GM04504 (cell line): Measurements from ENCODE around the gene ANKRD53.

ENCODE experiments used
- DNase-seq: peaks from one replicate; pipeline ENCODE4 v3.0.0-alpha.2; 2012; ENCODE audit warnings: low read depth

Gene ANKRD53

GRCh38 chr2:70965506-70965905 is 12.9 kb upstream of the ANKRD53 start:
- no peak for DNase-seq

- DNase-seq: no peak
These were observed 11.7 kb upstream of the ANKRD53 start for GRCh38 chr2:70966681-70967080.

DNA sequence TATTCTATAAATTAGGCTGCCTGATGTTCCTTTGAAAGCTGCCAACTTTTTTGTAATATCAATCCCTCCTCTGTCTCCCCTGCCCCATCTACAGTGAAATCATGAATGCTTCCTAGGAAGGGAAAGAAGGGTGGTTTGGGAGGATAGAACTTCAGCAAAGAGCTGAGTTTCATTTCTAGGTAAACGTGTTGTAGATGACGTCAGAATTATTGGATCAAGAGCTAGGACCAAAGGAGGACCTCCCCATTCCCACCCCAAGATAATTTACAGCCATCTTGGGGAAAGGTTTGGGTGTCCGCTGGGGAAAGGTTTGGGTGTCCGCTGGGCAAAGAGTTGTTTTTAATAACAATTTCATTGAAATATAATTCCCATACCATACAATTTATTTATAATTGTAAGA is 11.2 kb upstream of the ANKRD53 start:
- DNase-seq: no peak

DNA sequence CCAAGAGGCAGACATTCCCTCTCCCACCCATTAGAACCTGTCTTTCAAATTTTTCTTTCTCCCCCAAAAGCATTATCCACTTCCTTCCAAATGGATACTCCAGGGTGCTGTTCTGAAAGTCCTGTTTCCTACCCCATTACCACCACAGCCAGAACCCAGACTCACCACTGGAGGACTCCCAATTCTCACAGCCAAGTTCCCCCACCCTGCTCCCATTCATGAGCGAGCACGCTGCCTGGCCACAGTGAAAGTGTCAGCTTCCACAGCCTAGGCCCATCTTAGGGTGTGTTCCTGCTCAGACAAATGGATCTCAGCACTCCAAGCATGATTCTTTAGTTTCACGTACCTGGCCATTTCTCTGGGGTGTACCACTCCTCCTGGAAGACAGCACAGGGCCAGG is 3.8 kb upstream of the ANKRD53 start:
- no peak for DNase-seq

DNA sequence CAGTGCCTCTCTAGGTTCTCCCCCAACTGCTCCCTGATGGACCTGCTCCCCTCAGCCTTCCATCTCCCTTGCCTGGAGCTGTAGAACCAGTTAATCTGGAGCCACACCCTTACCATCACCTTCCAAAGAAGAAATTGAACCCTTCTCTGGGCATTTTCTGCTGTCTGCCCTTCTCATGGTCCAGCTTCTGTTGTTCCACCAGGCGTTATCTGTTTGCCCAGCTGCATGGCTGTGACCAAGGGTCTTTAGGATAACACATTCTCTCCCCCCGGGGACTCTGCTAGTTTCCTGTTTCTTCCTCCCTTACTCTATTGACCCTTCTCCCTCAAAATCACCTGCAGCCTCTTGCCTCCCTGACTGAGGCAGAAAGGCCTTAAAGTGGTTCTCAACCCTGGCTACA is 3.2 kb upstream of the ANKRD53 start:
- no peak for DNase-seq

DNA sequence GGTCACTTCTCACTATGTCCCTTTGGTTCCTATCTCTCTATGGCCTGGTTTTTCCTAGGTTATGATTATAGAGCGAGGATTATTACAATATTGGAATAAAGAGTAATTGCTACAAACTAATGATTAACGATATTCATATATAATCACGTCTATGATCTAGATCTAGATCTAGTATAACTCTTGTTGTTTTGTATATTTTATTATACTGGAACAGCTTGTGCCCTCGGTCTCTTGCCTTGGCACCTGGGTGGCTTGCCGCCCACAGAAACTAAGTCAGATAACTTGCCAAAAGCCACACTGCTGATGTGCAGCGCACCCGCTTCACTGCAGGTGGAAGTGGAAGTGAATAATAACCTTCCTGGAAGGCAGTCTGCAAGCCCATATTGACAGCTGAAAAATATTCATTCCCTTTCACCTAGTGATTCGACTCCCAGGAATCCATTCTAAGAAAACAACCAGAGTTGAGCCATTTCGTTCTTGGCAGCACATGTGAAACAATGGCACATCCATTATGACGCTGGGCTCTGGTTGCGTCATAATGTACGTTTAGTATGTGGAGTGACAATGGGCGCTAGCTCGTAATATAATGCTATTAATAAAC is 725 bp upstream of the ANKRD53 start:
- DNase-seq: peak; percentile 54

GRCh38 chr2:70979180-70979488 is 704 bp downstream of the ANKRD53 start:
- DNase-seq: no peak

DNA sequence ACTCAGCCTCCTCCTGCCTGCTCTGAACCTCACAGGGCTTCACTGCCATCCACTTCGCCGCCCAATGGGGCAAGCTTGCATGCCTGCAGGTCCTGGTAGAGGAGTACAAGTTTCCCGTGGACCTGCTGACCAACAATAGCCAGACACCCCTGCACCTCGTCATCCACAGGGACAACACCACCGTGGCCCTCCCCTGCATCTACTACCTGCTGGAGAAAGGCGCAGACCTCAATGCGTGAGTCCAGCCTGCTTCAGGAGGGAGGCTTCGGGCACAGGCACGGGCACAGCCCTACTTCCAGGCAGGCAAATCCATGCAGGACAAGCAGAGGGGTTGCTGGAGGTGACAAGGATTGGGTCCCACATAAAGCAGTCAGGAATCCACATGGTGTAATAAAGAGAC is 1.2 kb downstream of the ANKRD53 start:
- DNase-seq: no peak

DNA sequence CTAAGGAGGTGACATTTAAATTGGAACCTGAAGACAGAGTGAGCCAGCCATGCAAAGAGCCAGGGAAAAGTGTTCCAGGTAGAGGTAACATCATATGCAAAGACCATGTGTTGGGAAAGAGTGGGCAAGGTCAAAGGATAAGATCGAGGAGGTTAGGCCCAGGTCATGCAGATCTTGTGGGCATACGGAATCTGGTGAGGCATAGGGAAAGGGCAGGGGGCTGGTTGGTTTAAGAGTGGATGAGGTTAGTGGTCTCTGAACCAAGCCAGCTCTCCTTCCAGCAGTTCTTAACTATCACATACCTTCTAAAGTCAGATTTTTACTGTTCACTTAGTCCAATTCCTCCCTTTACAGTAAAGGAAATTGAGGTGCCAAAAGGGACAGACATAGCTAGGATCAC is 3.0 kb downstream of the ANKRD53 start:
- DNase-seq: no peak

DNA sequence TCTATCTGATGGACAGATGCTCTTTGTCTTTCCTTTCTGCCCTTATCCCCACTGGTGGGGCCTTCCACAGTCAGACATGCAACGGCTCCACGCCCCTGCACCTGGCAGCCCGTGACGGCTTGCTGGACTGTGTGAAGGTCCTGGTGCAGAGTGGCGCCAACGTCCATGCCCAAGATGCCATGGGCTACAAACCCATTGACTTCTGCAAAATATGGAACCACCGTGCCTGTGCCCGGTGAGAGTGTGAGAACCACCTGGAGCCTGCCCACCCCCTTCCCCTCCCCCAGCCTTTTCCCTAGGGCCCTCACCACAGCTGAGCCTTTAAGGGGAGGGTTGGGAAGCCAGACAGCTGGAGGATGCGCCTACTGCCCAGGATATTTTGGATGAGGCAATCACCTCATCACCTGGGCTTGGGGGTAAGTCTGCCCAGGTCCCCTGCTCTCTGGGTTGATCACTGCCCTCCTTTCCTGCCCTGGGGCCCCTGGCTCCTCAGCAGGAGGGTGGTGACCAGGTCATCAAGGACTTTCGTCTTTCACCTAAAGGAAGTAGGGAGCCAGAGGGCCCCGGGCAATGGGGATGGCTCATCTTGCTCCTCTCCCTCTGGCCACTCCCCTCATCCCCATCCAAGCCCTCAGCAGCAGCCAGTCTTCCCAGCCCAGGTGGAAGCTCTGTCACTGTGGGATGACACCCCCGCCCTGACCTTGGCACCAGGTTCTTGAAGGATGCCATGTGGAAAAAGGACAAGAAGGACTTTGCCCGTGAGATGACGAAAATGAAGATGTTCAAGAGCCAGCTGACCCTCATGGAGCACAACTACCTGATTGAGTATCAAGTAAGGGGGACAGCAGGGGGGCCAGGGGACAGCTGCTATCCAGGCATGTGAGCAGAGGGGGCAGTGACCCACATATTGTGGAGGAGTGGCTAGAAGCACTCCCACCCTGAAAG is 3.7 kb downstream of the ANKRD53 start:
- no peak for DNase-seq

GRCh38 chr2:70982971-70983370 is 4.5 kb downstream of the ANKRD53 start:
- DNase-seq: no peak

DNA sequence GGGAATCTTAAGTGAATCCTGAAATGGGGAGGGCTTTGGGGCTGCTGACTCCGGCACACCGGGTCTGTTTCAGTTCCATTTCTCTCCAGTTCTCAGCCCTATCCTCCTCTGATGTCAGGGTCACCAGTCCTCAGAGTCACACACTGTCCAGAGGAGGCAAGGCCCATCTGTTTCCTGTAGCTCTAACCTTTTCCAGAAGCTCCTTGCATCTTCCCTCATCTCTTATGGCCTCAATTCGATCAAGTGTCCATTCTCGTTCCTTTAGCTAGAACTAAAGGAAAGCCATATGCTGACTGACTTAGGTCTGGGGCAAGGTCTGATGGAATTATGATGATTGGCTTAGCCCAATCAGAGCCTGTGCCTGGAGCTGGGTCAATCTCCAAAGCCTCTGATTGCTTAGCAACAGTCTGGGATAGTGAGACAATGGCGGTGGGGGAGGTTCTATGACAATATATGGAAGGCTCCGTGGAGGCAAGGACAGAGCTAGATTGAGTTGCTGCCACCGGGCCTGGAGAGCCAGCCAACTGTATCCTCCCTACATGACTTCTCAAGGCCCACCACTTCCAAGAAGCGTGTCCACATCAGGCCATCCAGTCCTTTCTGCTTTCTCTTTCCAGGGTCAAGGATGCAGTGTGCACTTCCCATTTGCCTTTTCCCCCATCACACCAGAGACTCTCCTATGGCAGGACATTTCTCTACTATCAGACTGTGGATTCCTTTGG is 5.2 kb downstream of the ANKRD53 start:
- DNase-seq: no peak

DNA sequence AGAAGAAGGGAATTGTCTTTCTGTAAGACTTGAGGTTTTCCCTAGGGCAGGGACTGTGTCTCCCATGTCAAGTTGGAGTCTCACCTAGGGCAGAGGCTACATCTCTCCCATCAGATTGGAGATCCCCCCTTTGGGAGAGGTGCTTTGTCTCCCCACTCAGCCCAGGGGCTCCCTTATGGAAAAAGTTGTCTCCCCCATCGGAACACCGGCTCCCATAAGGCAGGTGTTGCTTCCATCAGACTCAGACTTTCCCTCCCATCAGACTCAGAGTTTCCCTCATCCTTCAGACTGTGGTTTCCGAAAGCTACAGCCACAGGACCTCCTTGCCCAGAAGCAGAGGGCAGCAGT is 5.8 kb downstream of the ANKRD53 start:
- DNase-seq: no peak

DNA sequence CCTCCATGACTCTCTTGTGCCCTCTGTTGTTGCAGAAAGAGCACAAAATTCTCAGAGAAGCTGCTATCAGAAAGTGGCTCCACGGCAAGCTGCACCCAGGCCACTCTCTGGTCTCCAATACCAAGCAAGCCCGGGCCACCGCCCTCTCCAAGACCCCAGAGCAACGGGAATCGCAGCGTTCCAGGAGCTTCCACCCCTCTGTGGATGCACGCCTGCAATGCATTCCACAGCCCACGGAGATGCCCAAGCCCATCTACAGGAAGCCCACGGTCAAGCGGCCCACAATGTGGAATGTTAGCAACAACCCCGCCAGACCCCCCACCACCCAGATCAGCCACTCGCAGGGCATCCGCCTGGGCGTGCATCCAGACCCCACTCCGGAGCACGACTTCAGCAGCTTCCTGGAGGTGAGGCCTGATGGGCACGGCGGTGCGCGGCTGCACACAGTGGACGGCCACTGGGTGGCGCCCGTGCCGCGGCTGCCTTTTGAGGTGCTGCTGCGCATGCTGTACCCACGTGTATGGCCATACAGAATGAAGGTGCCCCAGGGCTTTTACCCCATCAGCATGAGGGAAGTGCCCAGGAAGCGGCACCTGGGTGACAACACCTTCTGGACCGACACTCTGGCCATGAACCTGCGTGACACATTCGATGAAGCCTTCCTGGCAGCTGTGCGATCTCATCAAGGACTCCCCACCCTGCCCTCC is 6.3 kb downstream of the ANKRD53 start:
- DNase-seq: no peak

DNA sequence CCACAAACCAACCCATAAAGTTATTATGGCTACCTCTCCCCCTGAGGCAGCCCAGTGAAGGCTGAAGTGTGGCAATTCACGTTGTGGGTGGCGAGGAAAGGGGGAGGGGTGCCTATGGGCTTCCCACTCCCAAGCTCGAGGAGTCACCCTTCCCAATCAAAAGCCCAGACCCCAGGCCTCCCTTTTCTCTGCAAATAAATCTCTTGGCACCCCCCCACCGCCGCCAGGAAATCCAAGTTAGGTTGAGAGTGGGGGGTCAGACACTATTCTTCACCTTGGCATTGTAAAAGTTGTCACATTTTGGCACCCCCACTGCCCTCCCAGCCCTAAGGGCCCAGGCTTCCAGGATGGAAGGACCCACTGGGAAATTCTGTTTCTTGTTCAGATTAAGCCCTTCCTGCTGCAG is 6.9 kb downstream of the ANKRD53 start:
- no peak for DNase-seq

DNA sequence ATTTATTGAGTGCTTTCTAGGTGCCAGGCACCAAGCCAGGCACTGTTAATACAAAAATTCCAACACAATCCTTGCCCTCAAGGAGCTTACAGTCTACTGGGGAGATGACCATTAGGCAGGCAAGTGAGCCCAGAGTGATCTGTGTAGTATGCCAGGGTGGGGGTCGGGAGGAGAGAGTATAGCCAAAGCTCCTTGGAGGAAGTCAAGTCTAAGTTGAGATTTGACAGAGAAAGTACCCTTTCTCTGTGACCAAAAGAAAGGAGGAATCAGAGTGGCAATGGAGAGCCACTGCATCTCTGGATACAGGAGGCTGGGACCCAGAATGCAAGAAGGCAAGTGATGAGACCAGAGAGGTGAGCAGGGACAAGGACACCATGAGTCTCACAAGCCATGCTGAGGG is 7.5 kb downstream of the ANKRD53 start:
- no peak for DNase-seq

DNA sequence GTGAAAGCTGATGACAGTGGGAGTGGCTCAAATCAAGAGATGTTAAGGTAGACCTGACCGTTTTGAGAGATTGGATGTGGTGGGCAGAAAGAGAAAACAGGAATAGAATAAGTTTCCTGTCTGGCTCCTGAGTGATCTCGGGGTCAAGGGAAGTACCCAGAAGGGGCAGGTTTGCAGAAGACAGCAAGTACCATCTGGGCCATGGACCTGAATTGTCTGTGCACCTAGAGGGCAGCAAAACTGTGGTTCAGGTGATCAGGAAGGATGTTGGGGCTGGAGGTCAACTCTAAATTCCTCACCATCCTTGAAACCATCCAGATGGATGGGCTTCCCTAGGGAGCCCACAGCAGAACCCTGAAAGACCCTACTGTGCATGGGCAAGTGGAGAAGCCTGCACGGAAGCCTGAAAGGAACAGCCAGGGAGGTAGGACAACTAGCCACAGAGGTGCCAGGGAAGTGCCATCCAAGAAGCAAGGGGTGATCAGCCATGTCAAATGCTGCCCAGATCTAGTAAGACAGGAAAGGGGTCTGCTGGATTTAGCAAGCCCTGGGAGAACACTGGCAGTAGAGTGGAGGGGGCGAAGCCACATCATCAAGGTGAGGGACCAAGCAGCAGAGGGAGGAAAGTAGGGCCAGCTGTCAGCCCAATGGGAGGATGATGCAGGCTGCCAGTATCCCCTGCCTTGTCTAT is 8.2 kb downstream of the ANKRD53 start:
- DNase-seq: no peak

DNA sequence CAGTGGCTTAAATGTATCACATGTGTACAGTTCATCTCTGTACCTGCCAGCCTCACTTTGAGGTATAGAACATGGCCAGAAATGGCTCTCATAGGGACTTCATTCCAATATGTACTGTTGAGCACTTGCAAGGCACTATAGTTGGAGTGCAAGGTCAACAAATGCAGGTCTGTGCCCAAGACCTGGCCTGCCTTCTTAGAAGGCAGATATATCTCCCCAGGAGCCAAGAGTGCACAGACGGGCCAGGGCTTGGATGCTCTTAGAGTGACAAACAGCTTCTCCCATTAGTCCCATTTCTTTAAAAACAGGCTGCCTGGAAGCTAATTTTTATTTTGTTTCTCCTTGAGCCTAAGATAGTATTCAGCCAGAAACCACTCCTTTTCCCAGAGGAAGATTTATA is 9.0 kb downstream of the ANKRD53 start:
- no peak for DNase-seq

- DNase-seq: no peak
These were observed 9.7 kb downstream of the ANKRD53 start for GRCh38 chr2:70988151-70988550.

GRCh38 chr2:70988726-70989648 is 10.6 kb downstream of the ANKRD53 start:
- no peak for DNase-seq

DNA sequence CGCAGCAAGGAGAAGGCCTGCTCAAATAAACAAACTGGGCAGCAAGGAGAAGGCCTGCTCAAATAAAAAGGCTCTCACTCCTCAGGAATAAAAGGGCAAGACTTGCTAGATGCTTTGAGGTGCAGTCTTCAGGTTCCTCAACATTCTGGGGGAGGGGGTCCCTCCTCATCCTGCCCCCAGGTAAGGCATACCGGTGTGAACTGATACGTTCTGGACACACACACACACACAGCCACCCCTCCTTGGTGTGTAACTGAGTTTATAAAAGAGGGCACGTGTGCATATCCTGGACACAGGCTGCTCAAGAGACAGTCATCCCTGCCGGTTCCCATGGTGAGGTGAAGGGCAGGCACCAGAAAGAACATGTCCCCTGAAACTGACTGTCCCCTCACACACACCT is 11.8 kb downstream of the ANKRD53 start:
- DNase-seq: no peak
